Activated CD4-positive, alpha-beta T cell treated with anti-CD3 and anti-CD28 coated beads for 36 hours (primary cell): Measurements from ENCODE around the gene FAM151B. TPM values are rescaled to one million over a fixed set of nuclear protein-coding genes. Genes with fewer than 3 reads are reported as not detected.

Experiments used
- ATAC-seq: fragments of 200-7000 bp; cut with Tn5 transposase; one replicate; pipeline ENCODE4 v1.10.0; 2021; ENCODE audit warnings: mild to moderate bottlenecking, moderate library complexity
- CTCF ChIA-PET: fragments of 350-600 bp; sonication (Branson Sonifier 250); formaldehyde crosslinking; loops from one replicate; lab custom pipeline; 2021; ENCODE audit warnings: antibody characterized with exemption; lab: Charles Lee
- POLR2A ChIA-PET: fragments of 350-600 bp; sonication (Branson Sonifier 250); formaldehyde crosslinking; loops from one replicate; lab custom pipeline; 2021; ENCODE audit warnings: antibody characterized with exemption, inconsistent platforms; lab: Charles Lee
- DNase-seq: peaks from one replicate; pipeline ENCODE4 v3.0.0-alpha.2; 2020
- H3K27ac Mint-ChIP-seq: one replicate; pipeline ENCODE4 v1.8.0; 2021; ENCODE audit warnings: mixed read lengths
- H3K27me3 Mint-ChIP-seq: one replicate; pipeline ENCODE4 v1.8.0; 2021; ENCODE audit warnings: mixed read lengths
- H3K36me3 Mint-ChIP-seq: one replicate; pipeline ENCODE4 v1.8.0; 2021; ENCODE audit warnings: low read depth, mixed read lengths
- H3K4me1 Mint-ChIP-seq: one replicate; pipeline ENCODE4 v1.8.0; 2021; ENCODE audit warnings: mixed read lengths
- H3K4me3 Mint-ChIP-seq: one replicate; pipeline ENCODE4 v1.8.0; 2021; ENCODE audit warnings: mild to moderate bottlenecking, moderate library complexity, mixed read lengths
- H3K9me3 Mint-ChIP-seq: one replicate; pipeline ENCODE4 v1.8.0; 2021; ENCODE audit warnings: low read depth, mixed read lengths
- intact Hi-C, 2 experiments: fragments of 100-400 bp; cut with DNase I in 1 of 2; cut with micrococcal nuclease in 1 of 2; formaldehyde crosslinking; loops; one replicate each; pipeline versions ENCODE4 v1.14.2 to v1.15.1; 2022 to 2024; cut with DNase I, micrococcal nuclease
- total RNA-seq, 2 experiments: library from RNA; stranded (reverse); gene quantifications; one replicate each; pipeline ENCODE4 v1.2.3, GENCODE V29; 2021

The FAM151B gene
- total RNA-seq, 2 experiments from 2014 or later: 0.63 to 0.75 TPM

GRCh38 chr5:80591352-80591751, 103.5 kb downstream of the FAM151B start:
- Mint-ChIP-seq H3K4me3 (no peak overlapping the region), H3K9me3 (no peaks in the 10 kb centered on the region), H3K27ac (no peak overlapping the region), H3K27me3 (no peaks in the 10 kb centered on the region), H3K4me1 (no peaks in the 10 kb centered on the region), H3K36me3 (no peaks in the 10 kb centered on the region)
- no peak for DNase-seq
- ChIA-PET CTCF (no interaction called here), POLR2A (no interaction called here)
- no peak for ATAC-seq
- intact Hi-C loops: no loop called here

DNA sequence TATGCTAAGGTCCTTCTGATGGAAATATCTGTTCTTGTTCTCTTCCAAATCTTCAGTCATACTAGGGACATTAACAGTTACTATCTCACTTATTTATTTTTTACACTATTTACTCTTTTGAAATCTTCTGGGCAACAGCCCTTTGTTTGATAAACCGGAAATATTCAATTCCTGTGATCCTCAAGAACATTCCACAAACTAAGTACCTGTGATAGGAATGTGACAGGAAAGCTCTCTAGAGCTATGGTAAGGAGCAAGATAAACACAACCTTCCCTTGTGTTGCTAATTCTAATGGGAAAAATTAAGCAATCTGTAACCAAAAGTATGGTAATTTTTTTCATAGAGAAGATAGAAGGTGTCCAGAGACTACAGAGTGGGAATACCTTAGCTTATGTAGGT, 104.2 kb downstream of the FAM151B start:
- CTCF ChIA-PET: no interaction called here
- Mint-ChIP-seq H3K9me3 (no peaks in the 10 kb centered on the region), H3K4me3 (no peak overlapping the region), H3K4me1 (no peaks in the 10 kb centered on the region), H3K27me3 (no peaks in the 10 kb centered on the region), H3K36me3 (no peaks in the 10 kb centered on the region), H3K27ac (no peak overlapping the region)
- intact Hi-C loops: no loop called here
- no peak for DNase-seq
- ATAC-seq: no peak
- POLR2A ChIA-PET: interaction anchor here (0.6 kb wide), 1 partner anchor 42 kb away, joined by 3 read pairs; no protein-coding TSS in a partner anchor

Other genes starting within 250 kb of the FAM151B start
- gene SERINC5, start 232.1 kb upstream of the FAM151B start, total RNA-seq: 10 to 100 TPM; 28.1 to 36.0 TPM
- not detected for gene SPZ1, start 168.1 kb upstream of the FAM151B start, total RNA-seq
- 10 to 100 TPM; 11.2 to 11.8 TPM for gene ZFYVE16, start 80.0 kb upstream of the FAM151B start, total RNA-seq
- under 1 TPM in 1 of 2 experiments, not detected in 1; 0.07 TPM for gene ANKRD34B, start 82.2 kb downstream of the FAM151B start, total RNA-seq
- 10 to 100 TPM; 25.6 to 27.1 TPM for gene MSH3, start 166.6 kb downstream of the FAM151B start, total RNA-seq
- gene DHFR, start 166.9 kb downstream of the FAM151B start, total RNA-seq: 100 to 1,000 TPM; 105 to 107 TPM